Endothelial cell of umbilical vein (primary cell): Measurements from ENCODE around the gene FSTL4. TPM values are rescaled to one million over a fixed set of nuclear protein-coding genes. Genes with fewer than 3 reads are reported as not detected.

Experiments used
- BruUV-seq: library from RNA; stranded (reverse); fragments of 400-500 nt; replicated peaks from 2 replicates; lab custom pipeline; 2021; lab: Mats Ljungman, UMichigan
- CTCF ChIA-PET: fragments of 300-600, 350-600 bp; sonication (Branson Sonifier 250); formaldehyde crosslinking; loops from one replicate; lab custom pipeline; 2021; ENCODE audit warnings: antibody characterized with exemption, inconsistent platforms; lab: Charles Lee
- POLR2A ChIA-PET: fragments of 300-600, 350-600 bp; sonication (Branson Sonifier 250); formaldehyde crosslinking; loops from one replicate; lab custom pipeline; 2021; ENCODE audit warnings: antibody characterized with exemption, inconsistent platforms; lab: Charles Lee
- DNase-seq: peaks from one replicate; pipeline ENCODE4 v3.0.0-alpha.2; 2011; ENCODE audit warnings: low read depth, low spot score
- FAIRE-seq: peaks from 2 replicates; lab custom pipeline; 2011; peaks lifted over from hg19 to GRCh38; lab: Jason Lieb, UNC
- H2AFZ ChIP-seq: 2 replicates; pipeline ENCODE4 v1.6.0; 2012; ENCODE audit warnings: low read depth, low read length, control low read depth, inconsistent platforms
- H3K27ac ChIP-seq: 2 replicates; pipeline ENCODE4 v1.5.1; 2011; ENCODE audit warnings: low read depth, mild to moderate bottlenecking, control low read depth, low read length, moderate library complexity; ENCODE audit not compliant: insufficient read depth
- H3K27me3 ChIP-seq, 2 experiments: 2 replicates each; pipeline versions ENCODE4 v1.6.0 to v1.6.1; 2011; ENCODE audit warnings: low read length in 2 of 2, mixed read lengths in 1 of 2; ENCODE audit not compliant: control insufficient read depth in 2 of 2, insufficient read depth in 2 of 2
- H3K36me3 ChIP-seq, 2 experiments: 2 replicates in 1 of 2; 3 replicates in 1 of 2; pipeline ENCODE4 v1.5.1; 2011; ENCODE audit warnings: low read length in 2 of 2, mild to moderate bottlenecking in 1 of 2, moderate library complexity in 1 of 2; ENCODE audit not compliant: control insufficient read depth in 2 of 2, insufficient read depth in 2 of 2; ENCODE audit errors: extremely low read depth in 1 of 2
- H3K4me1 ChIP-seq: 3 replicates; pipeline ENCODE4 v1.5.1; 2011; ENCODE audit warnings: mild to moderate bottlenecking, low read length; ENCODE audit not compliant: control insufficient read depth, insufficient read depth; ENCODE audit errors: extremely low read depth
- H3K4me2 ChIP-seq: 2 replicates; pipeline ENCODE4 v1.6.1; 2011; ENCODE audit warnings: low read length, control low read depth, mixed read lengths; ENCODE audit not compliant: insufficient read depth
- H3K4me3 ChIP-seq, 3 experiments: fragments of 200-600 bp in 1 of 3; sonication (generic), shearing (Covaris generic) in 1 of 3; replicated peaks in 1 of 3; 2 replicates each; pipeline ENCODE4 v1.5.1; 2011 to 2016; ENCODE audit warnings: control low read depth in 3 of 3, low read length in 3 of 3, mild to moderate bottlenecking in 2 of 3, inconsistent platforms in 1 of 3, low read depth in 1 of 3, moderate library complexity in 1 of 3; ENCODE audit not compliant: insufficient read depth in 1 of 3
- H3K79me2 ChIP-seq: 2 replicates; pipeline ENCODE4 v1.6.0; 2012; ENCODE audit warnings: low read length, inconsistent platforms; ENCODE audit not compliant: control insufficient read depth, insufficient read depth
- H3K9ac ChIP-seq: replicated peaks from 2 replicates; pipeline ENCODE3; 2011; ENCODE audit warnings: low read length, control low read depth; ENCODE audit not compliant: insufficient read depth; ENCODE audit errors: extremely low read depth
- H3K9me1 ChIP-seq: replicated peaks from 3 replicates; pipeline ENCODE4 v1.6.0; 2011; ENCODE audit warnings: mild to moderate bottlenecking, low read length; ENCODE audit not compliant: control insufficient read depth, insufficient read depth; ENCODE audit errors: extremely low read depth
- H3K9me3 ChIP-seq: replicated peaks from 2 replicates; pipeline ENCODE4 v1.5.1; 2012; ENCODE audit warnings: low read length, inconsistent platforms; ENCODE audit not compliant: control insufficient read depth, insufficient read depth
- H4K20me1 ChIP-seq: replicated peaks from 2 replicates; pipeline ENCODE3; 2011; ENCODE audit warnings: mild to moderate bottlenecking, low read length; ENCODE audit not compliant: control insufficient read depth, insufficient read depth; ENCODE audit errors: extremely low read depth
- EZH2 ChIP-seq: IDR thresholded peaks from 2 replicates; pipeline ENCODE4 v1.6.1; 2012; ENCODE audit warnings: borderline replicate concordance, low read depth, mild to moderate bottlenecking, moderate library complexity, low read length, inconsistent platforms; ENCODE audit not compliant: severe bottlenecking
- FOS ChIP-seq: IDR thresholded peaks from 2 replicates; pipeline ENCODE4 v1.6.1; 2011; ENCODE audit warnings: mild to moderate bottlenecking, low read length, moderate library complexity, borderline replicate concordance; ENCODE audit not compliant: insufficient read depth
- GATA2 ChIP-seq: IDR thresholded peaks from 2 replicates; pipeline ENCODE4 v1.7.0; 2011; ENCODE audit warnings: low read depth, mild to moderate bottlenecking, moderate library complexity, mixed read lengths, low read length; ENCODE audit not compliant: insufficient read length, insufficient read depth
- JUN ChIP-seq: IDR thresholded peaks from 2 replicates; pipeline ENCODE4 v1.6.1; 2011; ENCODE audit warnings: borderline replicate concordance, low read depth; ENCODE audit not compliant: insufficient read length, insufficient read depth
- MYC ChIP-seq: IDR thresholded peaks from one replicate; pipeline ENCODE4 v1.6.1; 2011; ENCODE audit warnings: mild to moderate bottlenecking, low read depth, low read length
- POLR2AphosphoS5 ChIP-seq: IDR thresholded peaks from 2 replicates; pipeline ENCODE4 v1.6.1; 2012; ENCODE audit warnings: low read depth, mild to moderate bottlenecking, control low read depth, low read length, moderate library complexity; ENCODE audit not compliant: insufficient read depth
- dilution Hi-C: fragments of 300-500 bp; cut with MboI; formaldehyde crosslinking; loops from one replicate; pipeline ENCODE4 v1.15.0; 2019; ENCODE audit warnings: low sequenced_read_pairs; ENCODE audit not compliant: extremely low pct_ligation_motif_present
- intact Hi-C: fragments of 100-400 bp; cut with micrococcal nuclease; formaldehyde crosslinking; loops from one replicate; pipeline ENCODE4 v1.10.0; 2022
- polyA plus RNA-seq, 4 experiments: library from polyadenylated mRNA; depleted of rRNA in 3 of 4; stranded (reverse) in 3 of 4; unstranded in 1 of 4; fragments of >200 nt; gene quantifications; 2 replicates each; pipeline versions ENCODE4 v1.2.1 to v1.2.3, GENCODE V29; 2011 to 2012; ENCODE audit warnings: missing spikeins in 1 of 4
- total RNA-seq: library from RNA; stranded (reverse); gene quantifications from 2 replicates; pipeline ENCODE4 v1.2.3, GENCODE V29; 2021
- TF ChIP-seq, protein P1 (sequence below), 2 donors: IDR thresholded peaks; 1 replicate in 1 of 2; 2 replicates in 1 of 2; pipeline ENCODE4 v1.5.1; 2011; ENCODE audit warnings: low read length in 2 of 2, mild to moderate bottlenecking in 2 of 2, moderate library complexity in 2 of 2, control low read depth in 1 of 2, inconsistent platforms in 1 of 2, low read depth in 1 of 2; ENCODE audit not compliant: insufficient read depth in 1 of 2; ENCODE audit errors: extremely low read depth in 1 of 2
- TF ChIP-seq, protein P2 (sequence below): IDR thresholded peaks from 2 replicates; pipeline ENCODE4 v1.6.1; 2011; ENCODE audit not compliant: insufficient read depth, insufficient read length

The FSTL4 gene
- total and polyA plus RNA-seq, 2 donors (not counting 3 experiments of a cell fraction or from before 2014, with no cell fraction given), result 0.18 TPM; not detected in 1

DNA sequence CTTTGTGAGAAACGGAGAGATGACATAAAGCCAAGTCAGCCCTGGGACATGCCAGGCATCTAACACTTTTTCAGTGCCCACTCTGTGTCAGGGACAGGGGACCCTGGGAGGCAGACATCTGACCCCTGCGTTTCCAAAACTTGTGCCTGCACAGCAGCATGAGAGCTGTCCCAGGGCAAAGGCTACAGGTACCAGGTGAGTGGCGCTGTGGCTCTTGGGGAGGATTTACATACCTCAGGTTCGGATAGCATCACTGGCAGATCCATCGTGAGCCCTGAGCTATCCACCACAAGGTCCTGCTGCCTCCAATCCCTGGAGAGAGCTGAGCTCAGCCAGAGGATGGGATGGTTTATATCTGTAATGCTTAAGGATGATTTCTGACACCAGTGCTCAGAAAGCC is 52.4 kb downstream of the FSTL4 start:
- H2AFZ ChIP-seq, result no peak overlapping the region
- no peaks in the 10 kb centered on the region for H3K27me3 ChIP-seq
- no peak overlapping the region for H3K27ac ChIP-seq
- no peaks in the 10 kb centered on the region for H3K9me1 ChIP-seq
- FAIRE-seq, result no peak
- TF ChIP-seq, protein P1, sequence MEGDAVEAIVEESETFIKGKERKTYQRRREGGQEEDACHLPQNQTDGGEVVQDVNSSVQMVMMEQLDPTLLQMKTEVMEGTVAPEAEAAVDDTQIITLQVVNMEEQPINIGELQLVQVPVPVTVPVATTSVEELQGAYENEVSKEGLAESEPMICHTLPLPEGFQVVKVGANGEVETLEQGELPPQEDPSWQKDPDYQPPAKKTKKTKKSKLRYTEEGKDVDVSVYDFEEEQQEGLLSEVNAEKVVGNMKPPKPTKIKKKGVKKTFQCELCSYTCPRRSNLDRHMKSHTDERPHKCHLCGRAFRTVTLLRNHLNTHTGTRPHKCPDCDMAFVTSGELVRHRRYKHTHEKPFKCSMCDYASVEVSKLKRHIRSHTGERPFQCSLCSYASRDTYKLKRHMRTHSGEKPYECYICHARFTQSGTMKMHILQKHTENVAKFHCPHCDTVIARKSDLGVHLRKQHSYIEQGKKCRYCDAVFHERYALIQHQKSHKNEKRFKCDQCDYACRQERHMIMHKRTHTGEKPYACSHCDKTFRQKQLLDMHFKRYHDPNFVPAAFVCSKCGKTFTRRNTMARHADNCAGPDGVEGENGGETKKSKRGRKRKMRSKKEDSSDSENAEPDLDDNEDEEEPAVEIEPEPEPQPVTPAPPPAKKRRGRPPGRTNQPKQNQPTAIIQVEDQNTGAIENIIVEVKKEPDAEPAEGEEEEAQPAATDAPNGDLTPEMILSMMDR (IDR thresholded peaks at IDR 0.05; ENCODE audit: extremely low read depth in 1 of 2, insufficient read depth in 1 of 2, low read depth in 1 of 2, low read length in 2 of 2), result no peak
- TF ChIP-seq GATA2 (no peak), JUN (no peak), POLR2AphosphoS5 (no peak), FOS (no peak), MYC (no peak), EZH2 (no peak)
- TF ChIP-seq, protein P2, sequence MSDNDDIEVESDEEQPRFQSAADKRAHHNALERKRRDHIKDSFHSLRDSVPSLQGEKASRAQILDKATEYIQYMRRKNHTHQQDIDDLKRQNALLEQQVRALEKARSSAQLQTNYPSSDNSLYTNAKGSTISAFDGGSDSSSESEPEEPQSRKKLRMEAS, result no peak
- H3K4me1 ChIP-seq, result no peaks in the 10 kb centered on the region
- no peak overlapping the region for H3K9ac ChIP-seq
- H3K4me2 ChIP-seq, result no peak overlapping the region
- dilution Hi-C loops (no loop called here), intact Hi-C loops (no loop called here)
- H3K36me3 ChIP-seq, result no peaks in the 10 kb centered on the region
- no peaks in the 10 kb centered on the region for H4K20me1 ChIP-seq
- H3K79me2 ChIP-seq, result no peaks in the 10 kb centered on the region
- no peaks in the 10 kb centered on the region for H3K9me3 ChIP-seq
- DNase-seq, result no peak
- POLR2A ChIA-PET, result no interaction called here
- no peak overlapping the region for H3K4me3 ChIP-seq
- CTCF ChIA-PET, result interaction anchor here (1.1 to 1.6 kb wide), 2 partner anchors 11 to 136 kb away, joined by 3 read pairs; no protein-coding TSS in a partner anchor
- no TSS peak for BruUV-seq
